Erythroblast (primary cell): ENCODE data around the gene ZNF507.

Experiments used
- DNase-seq, 2 experiments: peaks; one replicate each; lab custom pipeline; 2025; lab: John Stamatoyannopoulos, UW
- GATA1 ChIP-seq: IDR thresholded peaks from 2 replicates; pipeline ENCODE4 v1.6.1; 2011; ENCODE audit warnings: low read depth, mild to moderate bottlenecking, control low read depth, low read length, moderate library complexity
- POLR2A ChIP-seq: IDR thresholded peaks from 2 replicates; pipeline ENCODE4 v1.6.1; 2011; ENCODE audit warnings: mild to moderate bottlenecking, low read length

Gene ZNF507

DNA sequence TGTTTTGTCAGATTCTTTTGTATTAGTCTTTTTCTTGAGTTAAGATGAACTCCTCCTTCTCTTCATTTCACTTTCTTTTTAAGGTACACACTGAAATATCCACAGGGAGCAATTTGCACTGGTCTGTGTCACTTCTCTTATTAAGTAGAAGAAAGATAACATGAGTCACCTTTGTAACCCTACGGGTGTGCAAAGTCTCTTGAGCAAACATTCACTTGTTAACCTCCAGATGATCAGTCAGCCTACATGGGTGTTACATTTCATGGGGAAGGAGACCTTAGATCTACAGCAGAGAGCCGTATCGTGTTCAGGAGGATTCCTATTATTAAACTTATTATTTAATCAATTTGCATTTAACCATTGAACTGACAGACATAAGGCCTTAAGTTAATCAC, 5.1 kb downstream of the ZNF507 start:
- DNase-seq, result no peak
- no peak for TF ChIP-seq POLR2A
- TF ChIP-seq GATA1, result no peak

DNA sequence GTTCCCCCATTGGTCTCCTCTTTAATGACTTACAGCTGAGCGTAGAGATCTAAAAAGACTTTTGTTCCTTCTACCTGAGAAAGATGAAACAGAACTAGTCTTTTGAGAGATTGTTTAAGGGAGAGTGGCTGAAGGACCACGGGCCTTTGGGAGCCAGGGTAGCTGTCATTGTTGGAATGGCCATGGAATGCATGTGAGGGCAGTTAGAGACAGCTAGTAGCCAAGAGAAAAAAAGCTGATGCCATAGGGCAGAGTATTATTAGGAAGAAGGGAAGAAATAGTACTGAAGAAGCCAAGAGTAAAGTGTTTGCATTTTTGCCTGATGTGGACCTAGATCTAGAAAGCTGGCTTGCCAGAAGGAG, 5.6 kb downstream of the ZNF507 start:
- DNase-seq, result no peak
- no peak for TF ChIP-seq GATA1
- TF ChIP-seq POLR2A, result no peak

DNA sequence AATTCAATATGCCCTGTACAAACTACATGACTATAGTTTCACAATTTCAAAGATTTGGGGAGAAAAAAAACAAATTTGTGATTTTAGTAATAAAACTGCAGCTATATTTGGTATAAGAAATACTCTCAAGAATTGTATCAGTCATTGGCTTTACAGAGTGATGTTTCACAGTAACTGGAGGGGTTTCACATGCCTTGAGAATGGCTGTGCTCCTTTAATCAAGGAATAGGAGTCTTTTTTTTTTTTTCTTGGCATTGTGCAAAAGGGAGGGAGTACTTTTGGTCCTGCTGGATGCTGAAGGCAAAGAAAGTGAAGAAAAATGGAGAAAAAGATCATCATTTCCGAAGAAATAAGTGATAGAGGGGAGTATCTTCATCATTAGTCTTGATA, 6.8 kb downstream of the ZNF507 start:
- no peak for TF ChIP-seq POLR2A
- no peak for TF ChIP-seq GATA1
- DNase-seq, result no peak

DNA sequence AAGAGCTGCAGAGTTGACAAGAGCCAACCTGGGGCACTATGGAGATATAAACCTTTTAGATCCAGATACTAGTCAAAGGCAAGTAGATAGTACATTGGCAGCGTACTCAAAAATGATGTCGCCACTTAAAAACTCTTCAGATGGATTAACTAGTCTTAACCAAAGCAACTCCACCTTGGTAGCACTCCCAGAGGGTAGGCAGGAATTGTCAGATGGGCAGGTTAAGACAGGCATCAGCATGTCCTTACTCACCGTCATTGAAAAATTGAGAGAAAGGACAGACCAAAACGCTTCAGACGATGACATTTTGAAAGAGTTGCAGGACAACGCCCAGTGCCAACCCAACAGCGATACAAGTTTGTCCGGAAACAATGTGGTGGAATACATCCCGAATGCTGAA, 8.9 kb downstream of the ZNF507 start:
- no peak for TF ChIP-seq POLR2A
- no peak for TF ChIP-seq GATA1

DNA sequence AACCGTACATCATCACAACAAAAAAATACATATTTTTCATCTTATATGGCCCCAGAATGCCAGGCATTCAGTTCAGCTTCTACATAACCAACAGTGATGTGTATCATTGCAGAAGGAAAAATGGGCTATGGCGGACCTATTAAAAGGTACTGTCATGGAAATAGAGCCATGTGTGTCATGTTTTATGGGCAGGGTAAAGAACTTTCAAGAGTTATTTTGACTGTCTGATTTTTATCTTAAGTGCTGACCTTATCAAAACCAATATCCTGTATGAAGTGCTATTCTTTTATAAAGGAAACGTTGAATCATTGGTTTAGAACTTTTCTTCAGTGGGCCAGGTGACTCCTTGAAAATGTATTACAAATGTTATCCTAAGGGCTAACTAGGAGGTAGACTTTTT, 9.9 kb downstream of the ZNF507 start:
- TF ChIP-seq GATA1, result no peak
- TF ChIP-seq POLR2A, result no peak
- DNase-seq, result no peak

More for the DNA sequence above, 8.9 kb downstream of the ZNF507 start:
- no peak for DNase-seq

DNA sequence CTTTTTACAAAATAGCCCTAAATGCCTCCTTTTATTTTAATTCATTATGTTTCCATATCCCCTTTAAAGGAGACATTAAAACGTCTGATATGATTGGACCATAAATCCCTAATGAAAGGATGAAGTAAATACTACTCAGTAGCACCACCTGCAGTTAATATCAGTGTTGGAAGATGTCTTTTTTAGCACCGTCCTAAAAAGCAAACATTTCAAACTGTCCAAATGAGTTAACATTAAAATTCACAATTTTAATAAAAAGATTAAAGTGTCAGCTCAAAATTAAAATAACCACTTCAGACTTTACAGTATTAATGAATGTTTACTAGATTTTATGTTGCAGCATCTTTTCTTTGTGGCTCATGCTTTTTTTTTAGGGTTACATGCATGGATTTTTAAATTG, 12.3 kb downstream of the ZNF507 start:
- no peak for DNase-seq
- no peak for TF ChIP-seq GATA1
- no peak for TF ChIP-seq POLR2A

DNA sequence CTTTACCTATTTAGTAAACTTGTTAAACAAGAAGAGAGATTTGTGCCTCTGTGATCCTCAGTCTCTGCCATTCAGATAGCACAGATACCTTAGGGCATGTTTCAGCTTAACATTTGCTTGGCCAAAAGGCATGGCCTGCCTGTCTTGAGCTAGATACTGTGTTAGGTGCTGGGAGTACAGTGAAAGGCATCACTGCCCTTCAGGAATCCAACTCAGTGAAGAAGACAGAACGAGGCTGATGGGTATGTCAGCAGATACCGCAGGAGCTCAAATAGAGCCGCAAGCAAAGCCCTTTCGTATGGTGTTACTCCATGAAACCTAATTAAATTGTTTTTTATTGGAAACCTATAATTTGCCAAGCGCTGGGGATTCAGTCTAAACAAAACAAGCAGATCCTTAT, 12.9 kb downstream of the ZNF507 start:
- no peak for TF ChIP-seq GATA1
- no peak for TF ChIP-seq POLR2A
- no peak for DNase-seq

DNA sequence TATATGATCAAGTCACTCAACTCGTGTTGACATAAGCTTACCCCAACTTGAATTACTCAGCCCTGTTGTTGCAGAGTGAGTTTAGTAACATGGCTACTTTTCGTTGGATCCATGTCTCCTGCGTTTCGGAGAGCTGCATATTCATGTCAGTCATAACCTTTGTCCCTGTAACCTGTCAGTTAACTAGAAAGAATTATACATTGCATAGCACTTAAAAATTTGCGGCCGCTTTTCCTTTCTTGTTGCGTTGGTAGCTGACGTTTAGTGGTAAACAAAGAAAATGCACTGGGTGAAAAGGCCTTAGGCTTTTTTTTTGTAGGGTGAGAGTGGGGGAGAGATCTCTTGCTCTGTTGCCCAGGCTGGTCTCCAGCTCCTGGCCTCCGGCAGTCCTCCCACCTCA, 14.2 kb downstream of the ZNF507 start:
- no peak for DNase-seq
- TF ChIP-seq GATA1 (no peak), POLR2A (no peak)

DNA sequence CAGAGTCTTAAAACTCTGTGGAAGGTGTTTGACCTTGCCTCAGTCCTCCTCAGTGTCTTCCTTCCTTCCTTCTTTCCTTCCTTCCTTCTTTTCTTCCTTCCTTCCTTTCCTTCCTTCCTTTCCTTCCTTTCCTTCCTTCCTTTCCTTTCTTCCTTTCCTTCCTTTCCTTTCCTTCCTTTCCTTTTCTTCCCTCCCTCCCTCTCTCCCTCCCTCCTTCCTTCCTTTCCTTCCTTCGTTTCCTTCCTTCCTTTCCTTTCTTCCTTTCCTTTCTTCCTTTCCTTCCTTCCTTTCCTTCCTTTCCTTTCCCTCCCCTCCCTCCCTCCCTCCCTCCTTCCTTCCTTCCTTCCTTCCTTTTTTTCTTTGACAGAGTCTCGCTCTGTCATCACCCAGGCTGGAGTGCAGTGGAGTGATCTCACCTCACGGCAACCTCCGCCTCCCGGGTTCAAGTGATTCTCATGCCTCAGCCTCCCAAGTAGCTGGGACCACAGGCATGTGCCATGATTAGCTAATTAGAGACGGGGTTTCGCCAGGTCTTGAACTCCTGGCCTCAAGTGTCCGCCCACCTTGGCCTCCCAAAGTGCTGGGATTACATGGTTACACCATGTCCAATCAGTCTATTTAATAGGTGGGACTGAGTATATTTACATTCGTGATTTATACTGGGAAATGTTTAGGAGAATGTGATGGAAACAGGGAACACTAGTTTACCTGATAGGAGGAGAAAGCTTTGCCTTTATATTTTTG, 16.3 kb downstream of the ZNF507 start:
- TF ChIP-seq POLR2A (no peak), GATA1 (no peak)
- no peak for DNase-seq

DNA sequence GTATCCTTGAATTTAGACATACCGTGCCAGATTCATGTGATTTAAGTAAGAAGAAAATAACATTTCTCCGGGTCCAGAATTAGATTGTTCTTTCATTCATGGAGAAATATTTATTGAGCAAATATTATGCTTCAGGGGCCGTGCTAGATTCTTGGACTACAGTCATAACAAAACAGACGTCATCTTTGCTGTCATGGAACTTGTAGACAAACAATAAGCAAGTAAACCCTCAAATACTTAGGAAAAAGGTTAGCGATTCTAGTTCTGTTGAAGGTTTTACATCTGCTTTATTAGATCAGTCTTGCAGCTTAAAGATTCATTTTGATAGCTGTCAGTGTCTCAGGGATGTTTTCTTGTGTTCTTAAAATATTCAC, 16.9 kb downstream of the ZNF507 start:
- TF ChIP-seq GATA1, result no peak
- TF ChIP-seq POLR2A, result no peak
- no peak for DNase-seq

DNA sequence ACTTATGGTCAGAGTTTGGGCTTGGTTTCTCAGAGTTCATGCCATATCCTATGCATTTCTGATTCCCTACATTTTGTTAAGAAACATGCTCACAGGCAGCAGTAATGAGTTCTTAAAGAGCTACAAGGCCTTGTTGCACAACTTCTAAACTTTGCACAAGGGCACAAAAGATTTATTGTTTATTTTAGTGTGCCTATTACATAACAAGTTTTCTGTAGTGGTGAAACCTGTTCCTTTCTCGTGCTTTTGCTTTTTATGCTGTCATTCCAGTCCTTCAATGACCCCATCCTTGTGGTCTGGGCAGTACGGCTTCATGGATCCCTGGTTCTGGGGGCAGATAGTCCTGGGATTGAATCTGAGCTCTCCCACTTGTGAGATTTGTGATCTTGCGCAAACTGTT, 17.8 kb downstream of the ZNF507 start:
- no peak for DNase-seq
- no peak for TF ChIP-seq GATA1
- no peak for TF ChIP-seq POLR2A

DNA sequence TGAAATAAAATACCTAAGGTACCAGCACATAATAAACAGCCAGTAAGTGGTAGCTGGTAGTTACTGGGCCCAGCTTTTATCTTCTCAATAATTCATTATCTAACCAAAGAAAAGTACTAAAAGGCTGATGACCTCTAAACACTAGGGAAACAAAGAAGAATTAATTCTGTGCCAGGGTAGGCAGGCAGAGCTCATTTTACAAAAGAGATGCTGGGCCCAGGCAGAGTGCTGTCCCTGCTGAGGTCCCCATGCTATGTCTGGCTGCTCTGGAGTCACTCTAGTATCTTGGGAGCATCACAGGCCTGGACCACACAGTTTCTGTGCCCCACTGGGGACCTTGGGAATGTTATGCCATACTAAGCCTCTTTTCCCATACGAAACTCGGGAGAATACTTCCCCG, 18.2 kb downstream of the ZNF507 start:
- TF ChIP-seq POLR2A (no peak), GATA1 (no peak)
- no peak for DNase-seq

DNA sequence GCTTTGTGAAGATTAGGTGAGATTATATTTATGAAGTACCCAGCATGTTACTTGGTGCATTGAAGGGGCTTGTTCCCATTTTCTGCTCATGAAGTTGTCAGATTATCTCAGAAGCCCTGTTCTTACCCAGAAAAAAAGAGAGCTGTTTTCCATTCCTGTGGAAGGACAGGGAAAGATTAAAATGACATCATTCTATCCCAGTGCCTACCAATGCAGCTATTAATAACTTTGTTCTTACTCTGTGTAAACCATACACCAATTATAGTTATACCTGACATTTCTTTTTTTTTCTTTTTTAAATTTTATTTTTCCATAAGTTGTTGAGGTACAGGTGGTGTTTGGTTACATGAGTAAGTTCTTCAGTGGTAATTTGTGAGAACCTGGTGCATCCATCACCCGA, 18.6 kb downstream of the ZNF507 start:
- no peak for DNase-seq
- no peak for TF ChIP-seq POLR2A
- TF ChIP-seq GATA1, result no peak

DNA sequence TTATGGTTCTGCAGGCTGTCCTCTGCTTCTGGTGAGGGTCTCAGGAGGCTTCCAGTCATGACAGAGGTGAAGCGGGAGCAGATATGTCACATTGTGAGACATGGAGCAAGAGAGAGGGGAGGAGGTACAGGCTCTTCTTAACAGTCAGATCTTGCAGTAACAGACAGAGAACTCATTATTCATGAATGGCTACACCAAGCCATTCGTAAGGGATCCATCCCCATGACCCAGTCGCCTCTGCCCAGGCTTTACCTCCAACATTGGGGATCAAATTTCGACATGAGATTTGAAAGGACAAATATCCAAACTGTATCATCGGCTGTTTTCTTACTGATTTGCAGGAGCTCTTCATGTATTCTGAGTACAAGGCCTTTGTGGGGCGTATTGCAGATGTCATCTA, 21.7 kb downstream of the ZNF507 start:
- TF ChIP-seq GATA1 (no peak), POLR2A (no peak)

DNA sequence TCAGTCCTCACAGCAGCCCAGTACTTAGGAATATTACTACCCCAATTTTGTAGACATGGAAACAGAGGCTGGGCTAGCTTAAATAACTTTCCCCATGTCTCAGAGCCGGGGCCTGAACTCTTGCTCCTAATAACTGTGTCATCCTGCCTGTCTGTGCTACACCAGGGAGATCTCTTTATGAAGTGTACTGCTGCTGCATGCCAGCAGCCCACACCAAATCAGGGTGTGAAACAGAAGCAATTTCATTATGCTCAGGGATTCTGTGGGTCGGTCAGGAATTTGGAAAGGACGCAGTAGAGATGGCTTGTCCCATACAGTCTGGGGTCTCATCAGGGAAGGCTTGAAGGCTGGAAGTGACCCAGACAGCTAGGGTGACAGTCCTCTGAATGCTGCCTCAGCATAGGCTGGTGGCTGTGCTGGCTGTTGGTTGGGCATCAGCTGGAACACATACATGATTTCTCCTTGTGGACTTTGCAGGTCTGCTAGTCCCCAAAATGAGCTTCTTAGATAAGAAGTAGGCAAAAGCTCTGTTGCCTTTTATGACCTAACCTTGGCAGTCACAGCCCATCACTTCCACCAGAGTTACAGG, 22.6 kb downstream of the ZNF507 start:
- no peak for DNase-seq
- TF ChIP-seq POLR2A (no peak), GATA1 (no peak)

More for the DNA sequence above, 21.7 kb downstream of the ZNF507 start:
- no peak for DNase-seq

DNA sequence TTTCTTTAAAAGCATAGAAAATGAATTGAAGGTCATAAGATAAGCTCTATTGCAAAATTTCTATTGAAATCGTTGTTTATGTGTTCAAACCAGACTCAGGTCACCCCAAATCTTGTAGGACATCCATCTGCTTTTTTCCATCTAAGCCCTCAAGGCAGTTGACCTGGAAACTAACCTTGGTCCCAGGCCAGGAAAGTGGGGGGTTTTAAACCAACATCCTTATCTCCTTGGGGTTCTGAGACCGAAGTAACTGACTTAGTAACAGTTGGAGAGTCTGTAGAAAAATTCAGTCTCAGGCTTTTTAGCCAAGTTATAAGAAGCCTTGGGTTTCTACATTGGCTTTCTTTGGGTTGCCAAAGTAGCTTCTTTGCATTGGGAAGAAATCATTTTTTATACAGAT, 23.4 kb downstream of the ZNF507 start:
- TF ChIP-seq POLR2A (no peak), GATA1 (no peak)
- no peak for DNase-seq
